Vagina (tissue), 2 donors: ENCODE results near the gene PARD6B.

Experiments used
- POLR2A ChIP-seq, 2 donors: fragments of 450-650 bp; IDR thresholded peaks; one replicate each; pipeline ENCODE4 v1.6.1; 2017; ENCODE audit warnings: antibody characterized with exemption in 2 of 2, mild to moderate bottlenecking in 2 of 2, moderate library complexity in 2 of 2
- TF ChIP-seq, protein P1 (sequence below), 3 experiments: fragments of 450-650 bp in 2 of 3; fragments of 200-600 bp in 1 of 3; sonication (generic) in 1 of 3; IDR thresholded peaks; one replicate each; pipeline ENCODE4 v1.5.1; 2017 to 2019; ENCODE audit warnings: antibody characterized with exemption in 3 of 3, mild to moderate bottlenecking in 2 of 3, moderate library complexity in 2 of 3

DNA sequence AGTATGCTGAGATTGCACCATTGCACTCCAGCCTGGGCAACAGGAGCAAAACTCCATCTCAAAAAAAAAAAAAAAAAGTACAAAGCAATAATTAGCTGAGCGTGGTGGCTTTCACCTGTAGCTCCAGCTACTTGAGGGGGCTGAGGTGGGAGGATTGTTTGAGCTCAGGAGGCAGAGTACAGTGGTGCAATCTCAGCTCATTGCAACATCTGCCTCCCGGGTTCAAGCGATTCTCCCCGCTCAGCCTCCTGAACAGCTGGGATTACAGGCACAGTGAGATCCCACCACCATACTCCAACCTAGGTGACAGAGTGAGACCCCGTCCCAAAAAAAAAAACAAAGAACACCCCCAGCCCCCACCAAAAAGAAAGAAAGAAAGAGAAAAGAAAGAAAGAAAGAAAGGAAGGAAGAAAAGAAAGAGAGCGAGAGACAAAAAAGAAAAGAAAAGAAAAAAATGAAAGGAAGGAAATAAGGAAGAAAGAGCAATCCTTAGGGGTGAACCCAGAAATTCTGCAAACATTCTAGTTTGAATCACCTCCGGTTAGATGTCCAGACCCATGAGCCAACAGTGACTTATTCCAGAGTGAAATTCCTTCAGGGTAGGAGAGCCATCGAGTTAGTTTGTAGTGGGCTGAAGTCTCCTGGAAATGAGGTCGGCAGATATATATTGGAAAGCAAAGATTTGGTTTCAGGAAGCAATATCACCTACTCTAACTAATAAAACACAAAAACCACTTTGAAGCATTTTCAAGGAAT, 36.8 kb upstream of the PARD6B start:
- TF ChIP-seq, protein P1, sequence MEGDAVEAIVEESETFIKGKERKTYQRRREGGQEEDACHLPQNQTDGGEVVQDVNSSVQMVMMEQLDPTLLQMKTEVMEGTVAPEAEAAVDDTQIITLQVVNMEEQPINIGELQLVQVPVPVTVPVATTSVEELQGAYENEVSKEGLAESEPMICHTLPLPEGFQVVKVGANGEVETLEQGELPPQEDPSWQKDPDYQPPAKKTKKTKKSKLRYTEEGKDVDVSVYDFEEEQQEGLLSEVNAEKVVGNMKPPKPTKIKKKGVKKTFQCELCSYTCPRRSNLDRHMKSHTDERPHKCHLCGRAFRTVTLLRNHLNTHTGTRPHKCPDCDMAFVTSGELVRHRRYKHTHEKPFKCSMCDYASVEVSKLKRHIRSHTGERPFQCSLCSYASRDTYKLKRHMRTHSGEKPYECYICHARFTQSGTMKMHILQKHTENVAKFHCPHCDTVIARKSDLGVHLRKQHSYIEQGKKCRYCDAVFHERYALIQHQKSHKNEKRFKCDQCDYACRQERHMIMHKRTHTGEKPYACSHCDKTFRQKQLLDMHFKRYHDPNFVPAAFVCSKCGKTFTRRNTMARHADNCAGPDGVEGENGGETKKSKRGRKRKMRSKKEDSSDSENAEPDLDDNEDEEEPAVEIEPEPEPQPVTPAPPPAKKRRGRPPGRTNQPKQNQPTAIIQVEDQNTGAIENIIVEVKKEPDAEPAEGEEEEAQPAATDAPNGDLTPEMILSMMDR (IDR thresholded peaks at IDR 0.05) = no peak
- TF ChIP-seq POLR2A (IDR thresholded peaks at IDR 0.05) = no peak
